Measurements from ENCODE around the gene MBNL2. TPM values are rescaled to one million over a fixed set of nuclear protein-coding genes. Genes with fewer than 3 reads are reported as not detected.
A peak's percentile ranks its signal among the peaks of the same experiment; 100 is the strongest.

The MBNL2 gene
- total and polyA plus RNA-seq, 10 of the 15 experiments (the other 5 are each of a cell fraction or from before 2014, with no cell fraction given) = 1.6 to 9.7 (median 6.7) TPM

GRCh38 chr13:97432917-97433726 lies 211.0 kb downstream of the MBNL2 start (continued):
- TF ChIP-seq ATF2 (IDR thresholded peaks at IDR 0.05; ENCODE audit: low read length) (peak; percentile 35; the same call in 1 of the 2 replicates), BCL3 (IDR thresholded peaks at IDR 0.05; ENCODE audit: borderline replicate concordance, insufficient read depth, low read depth, low read length, poor library complexity, severe bottlenecking) (peak; percentile 16), RELA (IDR thresholded peaks at IDR 0.05; ENCODE audit: borderline replicate concordance, partially characterized antibody) (no peak), GABPA (IDR thresholded peaks at IDR 0.05; ENCODE audit: low read depth) (peak; percentile 61; the same call in 1 of the 2 replicates), ZNF384 (IDR thresholded peaks at IDR 0.05; ENCODE audit: borderline replicate concordance, low read depth, low read length) (no peak), SMC3 (IDR thresholded peaks at IDR 0.05; ENCODE audit: borderline replicate concordance, low read length) (no peak), ZNF592 (IDR thresholded peaks at IDR 0.05) (no peak), E2F8 (IDR thresholded peaks at IDR 0.05; ENCODE audit: low read depth, partially characterized antibody) (no peak), CREM (IDR thresholded peaks at IDR 0.05; ENCODE audit: low read depth) (peak; percentile 85; the same call in 1 of the 2 replicates), HSF1 (IDR thresholded peaks at IDR 0.05; ENCODE audit: low read depth, low read length) (no peak), ZNF207 (IDR thresholded peaks at IDR 0.05; ENCODE audit: borderline replicate concordance) (peak; percentile 88), TARDBP (IDR thresholded peaks at IDR 0.05; ENCODE audit: borderline replicate concordance) (no peak), E4F1 (IDR thresholded peaks at IDR 0.05; ENCODE audit: borderline replicate concordance, partially characterized antibody) (peak; percentile 76)

All from GM12878 (cell line).